HG03045 (cell line): ENCODE measurements around the gene C12orf56.

Experiments
- ATAC-seq: cut with Tn5 transposase; IDR thresholded peaks from one replicate; pipeline ENCODE4 v1.9.1; 2021; ENCODE audit warnings: mild to moderate bottlenecking, moderate library complexity; ENCODE audit not compliant: unreplicated experiment

C12orf56 gene, protein sequence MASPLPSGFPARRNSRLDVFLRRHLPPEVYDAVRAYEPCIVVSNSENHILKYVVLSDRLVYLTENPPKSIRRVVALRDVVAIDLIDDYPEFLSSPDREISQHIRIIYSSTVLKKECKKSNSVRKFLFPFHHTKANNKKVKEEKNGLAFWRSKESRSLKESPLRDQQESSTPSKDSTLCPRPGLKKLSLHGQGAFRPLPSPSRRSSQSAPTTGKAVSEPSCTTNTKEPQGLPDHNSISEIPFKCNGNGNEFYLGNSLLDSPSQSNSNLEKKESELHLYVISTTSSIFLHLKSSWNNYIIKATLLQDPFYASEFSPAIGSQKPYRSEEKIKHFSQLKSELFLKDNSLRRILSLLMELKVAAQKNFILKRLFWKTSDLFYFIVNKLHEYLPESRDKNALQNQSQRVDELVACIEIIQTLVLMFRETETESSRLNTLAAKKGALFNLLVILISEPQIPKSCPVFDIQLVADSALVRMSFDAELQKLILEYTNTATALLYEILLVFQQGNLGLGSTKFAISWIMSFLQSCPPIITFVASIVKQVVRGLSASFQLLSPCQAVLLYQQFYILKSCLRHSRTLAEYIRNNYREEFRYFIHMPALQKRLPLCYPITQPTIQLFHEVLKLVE

DNA sequence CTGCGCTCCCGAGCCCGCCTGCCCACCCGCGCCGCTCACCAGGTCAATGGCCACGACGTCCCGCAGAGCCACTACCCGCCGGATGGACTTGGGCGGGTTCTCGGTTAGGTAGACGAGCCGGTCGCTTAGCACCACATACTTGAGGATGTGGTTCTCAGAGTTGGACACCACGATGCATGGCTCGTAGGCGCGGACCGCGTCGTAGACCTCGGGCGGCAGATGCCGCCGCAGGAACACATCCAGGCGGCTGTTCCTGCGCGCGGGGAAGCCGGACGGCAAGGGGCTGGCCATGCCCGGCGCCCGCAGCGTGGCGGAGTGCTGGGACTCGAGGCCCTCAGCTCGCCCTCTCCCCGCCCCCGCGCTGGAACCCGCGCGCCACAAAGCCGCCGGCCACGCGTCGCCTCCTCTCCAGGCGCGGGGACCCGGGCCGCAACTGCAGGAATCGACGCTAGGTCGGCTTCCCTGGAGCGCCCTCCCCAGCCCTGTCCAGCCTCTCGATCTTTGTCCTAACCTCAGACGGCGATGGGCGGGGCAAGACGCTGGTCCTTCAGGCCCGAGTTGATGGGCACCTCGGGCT lies at the start of gene C12orf56:
TSS of gene C12orf56 (minus strand) at position 484 of the 577 bp plus-strand sequence. CDS start at position 291, 193 bp downstream.
- ATAC-seq: no peak

DNA sequence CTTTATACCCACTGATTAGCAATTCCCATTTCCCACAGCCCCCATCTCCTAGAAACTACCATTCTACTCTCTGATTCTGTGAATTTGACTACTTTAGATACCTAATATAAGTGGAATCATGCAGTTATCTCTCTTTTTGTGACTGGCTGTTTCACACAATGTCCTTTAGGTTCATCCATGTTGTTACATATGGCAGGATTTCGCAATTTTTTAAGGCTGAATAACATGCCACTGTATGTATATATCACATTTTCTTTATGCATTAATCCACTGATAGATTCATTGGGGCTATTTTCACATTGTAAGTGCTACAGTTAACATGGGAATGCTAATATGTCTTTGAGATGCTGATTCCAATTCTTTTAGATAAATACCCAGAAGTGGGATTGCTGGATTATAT lies 49.5 kb upstream of the C12orf56 start:
- no peak for ATAC-seq

DNA sequence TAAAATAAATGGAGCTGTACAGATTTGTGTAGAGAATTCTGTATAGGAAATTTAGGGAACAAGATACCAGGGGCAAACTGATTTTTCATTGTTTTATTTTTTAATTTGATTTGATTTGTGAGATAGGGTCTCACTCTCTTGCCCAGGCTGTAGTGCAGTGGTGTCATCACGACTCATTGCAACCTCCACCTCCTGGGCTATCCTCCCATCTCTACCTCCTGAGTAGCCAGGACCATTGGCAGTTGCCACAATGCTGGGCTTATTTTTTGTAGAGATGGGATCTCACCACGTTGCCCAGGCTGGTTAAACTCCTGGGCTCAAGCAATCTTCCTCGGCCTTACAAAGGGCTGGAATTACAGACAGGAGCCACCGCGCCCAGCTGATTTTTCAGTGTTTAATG lies 43.4 kb upstream of the C12orf56 start:
- no peak for ATAC-seq

DNA sequence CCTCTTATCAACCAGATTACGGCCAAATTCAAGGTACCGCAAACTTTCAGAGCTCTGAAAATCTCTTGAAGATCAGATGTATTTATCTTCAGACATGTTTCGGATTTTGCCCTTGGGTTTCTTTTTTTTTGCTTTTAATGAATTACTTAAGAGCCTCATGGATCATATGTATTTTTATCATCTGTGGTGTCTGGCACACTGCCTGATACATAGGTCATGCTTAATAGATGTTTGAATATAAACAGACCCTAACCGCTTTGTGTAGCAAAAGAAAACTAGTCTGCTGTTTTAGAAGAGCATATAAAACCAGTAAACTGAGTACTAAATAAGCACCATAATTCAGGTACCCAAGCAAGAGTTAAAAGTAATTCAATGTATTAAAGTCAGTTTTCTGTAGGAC lies 41.2 kb upstream of the C12orf56 start:
- ATAC-seq: no peak

DNA sequence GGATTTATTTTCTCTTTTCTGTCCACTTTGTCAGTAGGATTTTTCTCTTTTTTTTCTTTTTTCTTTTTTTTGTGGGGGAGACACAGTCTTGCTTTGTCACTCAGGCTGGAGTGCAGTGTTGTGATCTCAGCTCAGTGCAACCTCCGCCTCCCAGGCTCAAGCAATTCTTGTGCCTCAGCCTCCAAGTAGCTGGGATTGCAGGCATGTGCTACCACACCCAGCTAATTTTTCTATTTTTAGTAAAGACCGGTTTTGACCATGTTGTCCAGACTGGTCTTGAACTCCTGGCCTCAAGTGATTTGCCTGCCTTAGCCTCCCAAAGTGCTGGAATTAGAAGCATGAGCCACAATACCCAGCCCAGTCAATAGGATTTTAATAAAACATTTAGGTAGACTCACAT lies 40.3 kb upstream of the C12orf56 start:
- ATAC-seq: no peak

DNA sequence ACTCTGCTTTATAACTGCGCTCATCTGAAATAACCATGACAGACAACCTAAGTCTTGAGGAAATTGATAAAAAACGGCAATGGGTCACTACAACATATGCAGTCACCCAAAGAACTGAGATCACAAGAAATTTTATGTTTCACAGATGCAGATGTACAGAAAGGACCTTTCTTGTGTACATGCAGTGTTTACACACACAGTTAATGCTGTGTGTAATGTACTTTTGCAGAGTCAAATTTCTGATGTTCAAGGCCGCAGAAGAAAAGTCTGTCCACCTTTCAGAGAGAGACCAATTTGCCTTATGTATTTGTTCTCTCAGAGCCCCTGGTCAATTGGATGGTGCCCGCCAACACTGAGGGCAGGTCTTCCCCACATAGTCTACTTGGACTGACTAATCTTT lies 38.4 kb upstream of the C12orf56 start:
- no peak for ATAC-seq

DNA sequence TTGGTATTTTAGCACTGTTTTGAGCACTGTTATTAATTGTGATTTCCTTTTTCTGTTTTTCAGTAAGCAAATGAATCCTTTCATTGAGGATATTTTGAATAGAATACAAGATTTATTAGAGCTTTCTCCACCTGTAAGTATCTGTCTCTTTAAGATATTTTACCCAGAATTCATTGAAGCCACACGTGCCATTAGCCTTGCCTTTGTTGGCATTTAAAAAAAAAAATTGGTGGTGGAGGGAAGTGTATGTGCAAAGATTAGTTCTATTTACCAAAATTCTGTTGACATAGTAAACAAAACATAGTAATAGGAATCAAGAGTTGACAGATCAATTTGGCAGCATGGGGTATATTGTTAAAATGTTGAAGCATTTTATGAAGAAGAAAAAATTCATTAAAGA lies 37.4 kb upstream of the C12orf56 start:
- ATAC-seq: no peak

DNA sequence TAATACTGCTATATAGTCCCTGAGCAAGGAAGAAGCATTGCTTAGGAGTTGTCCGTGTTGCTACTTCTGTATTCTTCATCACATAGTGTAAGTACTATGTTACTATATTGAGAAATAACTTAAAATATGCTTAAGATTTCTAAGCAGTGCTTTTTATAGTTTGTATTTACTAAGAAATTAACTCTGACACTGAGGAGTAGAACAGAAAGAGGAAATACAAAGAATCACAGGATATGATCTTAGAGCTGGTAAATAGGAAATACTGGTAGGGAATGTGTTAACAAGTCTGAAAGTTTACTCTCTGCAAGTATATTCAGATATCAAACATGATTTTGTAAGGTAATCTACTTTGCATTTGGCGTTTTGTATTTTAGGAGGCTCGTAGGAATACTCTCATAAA lies 29.1 kb upstream of the C12orf56 start:
- ATAC-seq: no peak

DNA sequence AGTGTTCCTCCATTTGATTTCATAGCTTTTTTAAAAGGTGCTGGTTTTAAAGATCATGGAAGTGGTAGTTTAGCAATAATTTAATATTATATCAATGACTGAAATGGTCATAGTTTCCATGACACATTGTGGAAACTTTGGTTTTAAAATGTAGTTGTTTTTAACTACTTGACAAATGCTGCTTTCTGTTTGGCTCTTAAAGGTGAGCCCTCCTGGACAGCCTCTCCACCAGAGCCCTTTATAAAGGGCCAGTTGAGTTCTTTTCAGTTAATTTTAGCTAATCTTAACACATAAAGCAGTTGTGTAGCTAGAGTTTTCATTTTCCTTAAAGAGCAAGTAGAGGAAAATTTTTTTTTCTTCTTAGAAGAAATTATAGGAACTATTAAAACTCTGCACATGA lies 27.7 kb upstream of the C12orf56 start:
- ATAC-seq: no peak

DNA sequence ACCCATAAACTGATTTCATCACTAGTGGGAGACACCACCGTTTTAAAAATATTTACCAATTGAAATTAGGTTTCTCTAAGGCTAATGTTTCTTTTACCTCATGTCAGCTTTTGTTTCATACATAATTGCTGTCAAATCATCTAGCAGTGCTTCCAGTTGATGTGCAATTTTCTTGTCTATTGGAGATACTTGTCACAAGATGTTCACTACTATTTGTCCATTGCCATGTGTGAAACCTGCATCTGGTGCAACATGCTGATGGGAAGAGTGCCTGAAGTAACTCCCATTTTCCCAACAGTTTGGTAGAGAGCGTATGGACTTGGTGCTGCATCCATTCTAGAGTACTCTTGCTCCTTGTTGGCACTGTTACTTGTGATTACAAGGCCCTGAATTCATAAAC lies 23.3 kb upstream of the C12orf56 start:
- ATAC-seq: no peak

DNA sequence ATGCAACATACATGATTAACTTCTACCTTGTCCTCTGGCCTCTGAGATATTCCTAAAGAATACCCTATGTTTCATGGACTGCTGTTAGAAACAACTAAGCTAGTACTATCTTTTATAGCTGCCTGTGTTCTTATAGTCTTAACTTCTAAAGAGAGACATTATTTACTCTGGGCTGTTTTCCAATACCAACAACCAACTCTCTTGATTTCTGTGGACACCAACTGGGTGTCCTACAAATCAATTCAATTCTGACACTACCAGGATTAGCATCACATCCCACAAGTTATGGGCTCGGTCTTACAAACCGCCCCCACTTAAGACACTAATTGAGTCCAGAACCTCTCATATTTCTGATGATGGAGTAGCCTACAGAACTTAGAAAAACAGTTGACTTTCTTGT lies 21.9 kb upstream of the C12orf56 start:
- no peak for ATAC-seq

DNA sequence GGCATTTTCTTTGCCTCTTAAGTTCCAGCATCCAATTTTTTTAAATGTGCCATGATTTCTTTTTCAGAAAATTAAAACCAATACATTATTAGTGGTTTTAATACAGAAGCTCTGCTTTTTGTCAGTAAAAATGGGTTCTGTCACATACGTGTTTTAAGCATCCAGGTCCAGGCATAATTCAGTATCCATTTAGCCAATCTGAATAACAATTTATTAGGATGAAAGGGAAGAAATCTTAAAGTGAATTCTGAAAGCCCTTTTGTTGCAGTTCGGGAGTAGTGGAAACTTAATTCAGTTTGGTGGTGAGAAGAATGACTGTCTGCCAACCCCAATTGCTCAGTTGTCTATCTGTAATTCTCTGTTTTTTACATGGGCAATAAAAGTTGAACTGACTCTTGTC lies 20.9 kb upstream of the C12orf56 start:
- no peak for ATAC-seq

DNA sequence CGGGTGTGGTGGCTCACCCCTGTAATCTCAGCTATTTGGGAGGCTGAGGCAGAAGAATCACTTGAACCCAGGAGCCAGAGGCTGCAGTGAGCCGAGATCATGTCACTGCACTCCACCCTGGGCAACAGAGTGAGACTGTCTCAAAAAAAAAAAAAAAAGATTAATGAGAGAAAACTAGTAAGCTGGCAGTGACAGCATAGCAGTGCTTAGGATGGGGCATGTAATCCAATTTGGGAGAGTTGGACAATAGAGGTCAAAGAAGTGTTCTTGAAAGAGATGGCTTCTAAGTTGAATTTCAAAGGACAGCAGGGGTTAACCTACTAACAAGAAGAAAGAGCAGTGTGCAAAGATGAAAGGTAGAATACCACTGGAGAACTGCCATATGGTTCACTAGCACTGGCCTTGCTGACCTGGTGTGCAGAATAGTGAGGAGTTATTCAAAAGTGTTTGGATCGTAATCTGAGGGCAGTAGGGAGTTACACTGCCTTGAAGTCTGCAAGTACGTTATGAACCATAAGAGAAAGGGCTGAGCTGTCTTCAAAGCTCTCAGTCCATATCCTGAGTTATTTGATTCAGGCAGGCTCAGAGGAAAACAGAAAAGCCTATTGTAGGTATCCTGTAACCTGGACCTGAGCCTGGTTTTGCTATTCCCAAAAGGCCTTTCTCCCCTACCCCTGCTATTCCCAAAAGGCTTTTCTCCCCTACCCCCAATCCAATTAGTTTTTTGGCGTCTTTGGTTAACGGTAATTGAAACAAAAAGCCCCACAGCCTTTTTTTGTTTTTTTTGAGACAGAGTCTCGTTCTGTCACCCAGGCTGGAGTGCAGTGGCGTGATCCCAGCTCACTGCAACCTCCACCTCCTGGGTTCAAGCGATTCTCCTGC lies 17.0 kb upstream of the C12orf56 start:
- no peak for ATAC-seq

DNA sequence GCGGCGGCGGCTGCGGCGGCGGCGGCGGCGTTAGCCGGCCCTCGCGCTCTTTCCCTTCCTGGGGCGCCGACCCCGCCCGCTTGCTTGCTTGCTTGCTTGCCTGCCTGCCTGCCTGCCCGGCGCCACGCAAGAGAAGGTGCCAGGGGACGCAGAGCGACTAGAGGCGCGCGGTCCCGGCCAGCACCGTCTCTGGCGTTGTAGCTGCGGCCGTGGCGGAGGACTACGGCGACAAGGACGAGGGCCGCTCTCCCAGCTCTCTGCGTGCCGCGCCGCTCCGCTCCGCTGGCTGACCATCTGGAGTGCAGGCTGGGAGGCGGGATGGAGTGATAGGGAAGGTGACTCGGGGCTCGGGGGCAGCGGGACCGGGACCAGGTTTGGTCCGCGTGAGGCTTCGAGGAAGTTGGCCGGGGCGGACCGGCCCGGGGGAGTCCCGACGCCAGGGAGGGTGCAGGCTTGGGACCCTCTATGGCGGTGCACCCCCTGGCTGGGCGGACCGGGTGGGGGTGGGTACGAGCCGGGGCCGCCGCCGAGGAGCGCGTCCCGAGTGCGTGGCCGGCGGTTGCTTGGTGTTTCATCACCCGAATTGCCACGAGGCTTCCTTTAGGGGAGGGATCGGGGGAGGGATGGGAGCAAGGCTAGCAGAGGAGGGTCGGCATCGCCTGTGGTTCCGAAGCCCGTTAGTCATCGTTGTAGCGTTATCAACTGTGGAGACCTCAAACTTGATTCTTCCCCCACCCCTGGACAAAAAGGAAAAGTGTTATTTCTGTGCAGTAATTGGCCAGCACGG lies 14.1 kb upstream of the C12orf56 start:
- peak; percentile 34 for ATAC-seq

DNA sequence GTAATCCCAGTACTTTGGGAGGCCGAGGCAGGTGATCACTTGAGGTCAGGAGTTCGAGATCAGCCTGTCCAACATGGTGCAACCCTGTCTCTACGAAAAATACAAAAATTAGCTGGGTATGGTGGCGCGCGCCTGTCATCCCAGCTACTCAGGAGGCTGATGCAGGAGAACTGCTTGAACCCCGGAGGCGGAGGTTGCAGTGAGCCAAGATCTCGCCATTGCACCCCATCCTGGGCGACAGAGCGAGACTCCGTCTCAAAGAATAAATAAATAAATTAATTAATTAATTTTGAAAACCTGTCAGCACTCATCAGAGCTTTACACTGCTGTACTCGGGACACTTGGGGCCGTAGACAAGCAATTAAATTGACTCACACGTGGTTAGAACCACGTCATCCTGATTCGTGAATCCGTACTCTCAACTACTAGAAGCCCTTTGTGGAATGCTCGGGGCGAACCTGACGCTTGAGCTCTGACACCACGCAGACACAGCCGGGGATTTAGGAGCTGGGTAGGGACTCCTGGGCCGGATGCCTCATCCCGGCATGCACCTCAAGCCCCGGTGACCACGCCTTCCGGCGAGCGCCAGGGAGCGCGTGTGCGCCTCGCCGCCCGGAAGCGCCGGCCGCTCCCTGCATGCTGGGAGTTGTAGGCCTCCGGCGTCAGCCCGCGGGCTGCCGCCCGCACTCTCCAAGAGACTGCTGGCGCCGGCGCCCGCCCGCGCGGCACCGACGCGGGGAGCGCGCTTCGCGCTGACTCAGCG lies 13.3 kb upstream of the C12orf56 start, which contains the start of gene XPOT:
TSS of gene XPOT (plus strand) at position 686 of the 763 bp plus-strand sequence. CDS start 5,644 bp downstream, outside the sequence.
- ATAC-seq: peak; percentile 95

DNA sequence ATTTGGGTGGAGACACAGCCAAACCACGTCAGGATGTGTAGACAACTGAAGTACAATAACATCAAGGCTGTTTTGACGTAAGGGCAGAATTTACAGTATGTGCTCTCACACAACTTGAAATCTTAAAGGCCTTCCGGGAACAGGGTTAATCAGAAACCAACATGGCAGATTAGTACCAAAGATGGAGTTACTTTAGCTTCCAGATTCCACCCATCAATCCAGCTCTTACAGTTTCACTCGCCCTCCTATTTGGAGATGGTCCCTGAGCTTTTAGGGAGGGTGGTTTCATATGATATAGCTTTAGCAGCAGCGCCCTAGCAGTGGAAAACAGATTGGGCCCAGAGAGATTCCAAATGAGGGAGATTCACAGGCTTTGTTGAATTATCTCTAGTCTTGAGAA lies 11.6 kb upstream of the C12orf56 start:
- no peak for ATAC-seq

DNA sequence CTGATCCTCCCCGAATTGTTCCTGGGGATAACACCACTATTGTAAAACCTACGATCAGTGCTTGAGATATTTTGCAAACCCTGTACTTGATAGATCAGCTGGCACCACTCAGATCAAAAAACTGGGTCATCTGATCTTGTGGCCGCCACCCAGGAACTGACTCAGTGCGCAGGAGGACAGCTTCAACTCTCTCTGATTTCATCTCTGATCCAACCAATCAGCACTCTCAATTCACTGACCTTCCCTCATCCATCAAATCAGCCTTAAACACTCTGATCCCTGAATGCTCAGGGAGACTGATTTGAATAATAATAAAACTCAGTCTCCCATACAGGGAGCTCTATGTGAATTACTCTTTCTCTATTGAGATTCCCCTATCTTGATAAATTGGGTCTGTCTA lies 9.5 kb upstream of the C12orf56 start:
- ATAC-seq: no peak

DNA sequence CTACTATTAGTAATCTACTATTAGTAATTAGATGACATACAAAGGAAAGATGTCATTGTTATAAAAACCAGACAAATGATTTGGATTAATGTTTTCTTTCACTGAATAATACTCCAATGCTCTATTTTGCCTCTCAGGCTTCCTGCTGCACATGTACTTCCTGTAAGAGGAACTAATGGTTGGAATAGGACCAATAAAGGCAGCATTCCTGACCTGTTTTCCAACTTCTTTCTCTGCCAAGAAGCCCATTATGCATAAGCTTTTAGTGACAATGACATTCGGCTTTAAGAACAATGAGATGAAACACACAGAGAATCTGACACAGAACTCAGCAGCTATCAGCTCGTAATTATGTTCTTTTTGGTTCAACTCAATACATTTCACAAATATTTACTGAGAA lies 5.2 kb upstream of the C12orf56 start:
- ATAC-seq: no peak

DNA sequence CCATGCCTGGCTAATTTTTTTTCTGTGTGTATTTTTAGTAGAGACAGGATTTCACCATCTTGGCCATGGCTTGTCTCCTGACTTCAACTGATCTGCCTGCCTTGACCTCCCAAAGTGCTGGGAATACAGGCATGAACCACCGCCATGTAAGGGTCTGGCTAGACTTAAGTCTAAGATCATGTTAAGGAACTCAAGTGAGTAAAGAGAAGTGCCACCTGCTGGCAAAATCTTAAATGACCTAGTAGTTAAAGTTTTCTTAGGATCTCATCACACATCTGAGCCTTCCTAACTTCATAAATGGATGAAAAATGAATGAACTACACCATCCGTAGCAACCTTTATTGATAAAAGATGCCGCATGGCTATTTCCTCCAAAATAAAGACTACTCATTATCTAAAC lies 1.7 kb upstream of the C12orf56 start:
- no peak for ATAC-seq

DNA sequence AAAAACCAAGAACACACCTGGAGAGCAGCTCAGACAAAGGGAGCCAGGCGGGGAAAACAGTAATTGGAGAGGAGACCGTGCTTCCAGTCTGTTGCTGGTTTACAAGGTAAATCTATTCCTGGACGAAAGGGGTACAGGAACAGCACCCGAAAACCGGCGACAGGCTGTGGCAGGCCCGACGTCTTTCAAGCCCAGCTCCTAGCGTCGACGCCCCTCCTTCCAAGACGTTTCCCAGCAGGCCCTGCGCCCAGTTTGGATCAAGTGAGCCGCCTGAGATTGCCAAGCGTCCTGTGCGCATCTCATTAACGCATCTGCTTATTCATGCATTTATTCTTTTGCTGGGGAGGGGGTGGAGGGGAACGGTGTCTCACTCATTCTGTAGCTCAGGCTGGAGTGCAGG lies 1.4 kb downstream of the C12orf56 start:
- ATAC-seq: no peak
